Activated T-cell treated with anti-CD3 and anti-CD28 coated beads, Interleukin-2, amount 50 U/mL, for 24 hours (primary cell): ENCODE data around the gene MAN2B2.
"Not testable (repeated sequence)": the region's sequence is repeated elsewhere in the genome, so short reads cannot be mapped to it uniquely, and the experiment has no call there.

Experiments used
- DNase-seq: peaks from one replicate; pipeline ENCODE4 v3.0.0-alpha.2; 2020
- H3K27ac Mint-ChIP-seq: 2 replicates; pipeline ENCODE4 v1.8.0; 2020; ENCODE audit warnings: mild to moderate bottlenecking, mixed read lengths
- H3K27me3 Mint-ChIP-seq: 2 replicates; pipeline ENCODE4 v1.8.0; 2020; ENCODE audit warnings: mixed read lengths
- H3K36me3 Mint-ChIP-seq: 2 replicates; pipeline ENCODE4 v1.8.0; 2020; ENCODE audit warnings: low read depth, mixed read lengths
- H3K4me1 Mint-ChIP-seq: 2 replicates; pipeline ENCODE4 v1.8.0; 2020; ENCODE audit warnings: low read depth, mixed read lengths
- H3K4me3 Mint-ChIP-seq: 2 replicates; pipeline ENCODE4 v1.8.0; 2020; ENCODE audit warnings: mild to moderate bottlenecking, moderate library complexity, mixed read lengths
- H3K9me3 Mint-ChIP-seq: 2 replicates; pipeline ENCODE4 v1.8.0; 2020; ENCODE audit warnings: mixed read lengths

The MAN2B2 gene

GRCh38 chr4:6657242-6658208, 82.5 kb downstream of the MAN2B2 start:
- H3K27me3 Mint-ChIP-seq: peaks cover 21% of the 10 kb centered on the region

GRCh38 chr4:6658209-6658595, 83.2 kb downstream of the MAN2B2 start:
- Mint-ChIP-seq H3K27me3 (peaks cover 26% of the 10 kb centered on the region), H3K4me1 (peaks cover 13% of the 10 kb centered on the region), H3K9me3 (no peaks in the 10 kb centered on the region), H3K36me3 (no peaks in the 10 kb centered on the region), H3K4me3 (peak overlapping the region; percentile 6), H3K27ac (no peak overlapping the region)
- DNase-seq: no peak

More at GRCh38 chr4:6657242-6658208, 82.5 kb downstream of the MAN2B2 start:
- DNase-seq: no peak
- no peaks in the 10 kb centered on the region for H3K9me3 Mint-ChIP-seq
- no peak overlapping the region for H3K27ac Mint-ChIP-seq
- H3K4me1 Mint-ChIP-seq: peaks cover 13% of the 10 kb centered on the region
- no peaks in the 10 kb centered on the region for H3K36me3 Mint-ChIP-seq
- H3K4me3 Mint-ChIP-seq: no peak overlapping the region

GRCh38 chr4:6658597-6659075, 83.6 kb downstream of the MAN2B2 start:
- Mint-ChIP-seq H3K4me1 (peaks cover 13% of the 10 kb centered on the region), H3K27ac (no peak overlapping the region), H3K9me3 (no peaks in the 10 kb centered on the region), H3K36me3 (no peaks in the 10 kb centered on the region), H3K4me3 (peak overlapping the region; percentile 54), H3K27me3 (peaks cover 30% of the 10 kb centered on the region)
- DNase-seq: peak; percentile 72

GRCh38 chr4:6659897-6660296, 84.9 kb downstream of the MAN2B2 start:
- H3K27ac Mint-ChIP-seq: no peak overlapping the region
- H3K36me3 Mint-ChIP-seq: no peaks in the 10 kb centered on the region
- peaks cover 16% of the 10 kb centered on the region for H3K4me1 Mint-ChIP-seq
- no peak for DNase-seq
- H3K27me3 Mint-ChIP-seq: peaks cover 35% of the 10 kb centered on the region
- no peaks in the 10 kb centered on the region for H3K9me3 Mint-ChIP-seq
- H3K4me3 Mint-ChIP-seq: no peak overlapping the region

GRCh38 chr4:6660430-6660829, 85.4 kb downstream of the MAN2B2 start:
- H3K4me1 Mint-ChIP-seq: peaks cover 16% of the 10 kb centered on the region
- DNase-seq: no peak
- H3K36me3 Mint-ChIP-seq: no peaks in the 10 kb centered on the region
- peaks cover 35% of the 10 kb centered on the region for H3K27me3 Mint-ChIP-seq
- no peak overlapping the region for H3K4me3 Mint-ChIP-seq
- H3K9me3 Mint-ChIP-seq: no peaks in the 10 kb centered on the region
- H3K27ac Mint-ChIP-seq: no peak overlapping the region

- Mint-ChIP-seq H3K27ac (no peak overlapping the region), H3K4me3 (no peak overlapping the region), H3K4me1 (peaks cover 16% of the 10 kb centered on the region), H3K27me3 (peaks cover 35% of the 10 kb centered on the region), H3K9me3 (no peaks in the 10 kb centered on the region), H3K36me3 (no peaks in the 10 kb centered on the region)
- no peak for DNase-seq
Observed at GRCh38 chr4:6662591-6662990, 87.6 kb downstream of the MAN2B2 start.

- Mint-ChIP-seq H3K36me3 (no peaks in the 10 kb centered on the region), H3K4me1 (peaks cover 13% of the 10 kb centered on the region), H3K9me3 (no peaks in the 10 kb centered on the region), H3K27me3 (peaks cover 35% of the 10 kb centered on the region), H3K4me3 (no peak overlapping the region), H3K27ac (peak overlapping the region; percentile 5)
- peak; percentile 50 for DNase-seq
Observed at GRCh38 chr4:6663596-6664393, 88.8 kb downstream of the MAN2B2 start.

- Mint-ChIP-seq H3K9me3 (no peaks in the 10 kb centered on the region), H3K27ac (no peak overlapping the region), H3K4me3 (no peak overlapping the region), H3K36me3 (no peaks in the 10 kb centered on the region), H3K27me3 (peaks cover 29% of the 10 kb centered on the region), H3K4me1 (peaks cover 3% of the 10 kb centered on the region)
- DNase-seq: no peak
Observed at GRCh38 chr4:6665320-6665654, 90.3 kb downstream of the MAN2B2 start.

- Mint-ChIP-seq H3K4me3 (no peak overlapping the region), H3K27me3 (peaks cover 7% of the 10 kb centered on the region), H3K9me3 (no peaks in the 10 kb centered on the region), H3K4me1 (peaks cover 8% of the 10 kb centered on the region), H3K36me3 (peaks cover 1% of the 10 kb centered on the region), H3K27ac (no peak overlapping the region)
- no peak for DNase-seq
Observed at GRCh38 chr4:6668391-6668790, 93.4 kb downstream of the MAN2B2 start.

GRCh38 chr4:6671648-6672047, 96.7 kb downstream of the MAN2B2 start:
- no peak overlapping the region for H3K4me3 Mint-ChIP-seq
- H3K4me1 Mint-ChIP-seq: peaks cover 26% of the 10 kb centered on the region
- peaks cover 28% of the 10 kb centered on the region for H3K36me3 Mint-ChIP-seq
- no peaks in the 10 kb centered on the region for H3K27me3 Mint-ChIP-seq
- no peaks in the 10 kb centered on the region for H3K9me3 Mint-ChIP-seq
- peak overlapping the region; percentile 22 for H3K27ac Mint-ChIP-seq
- no peak for DNase-seq

GRCh38 chr4:6672131-6672530, 97.1 kb downstream of the MAN2B2 start:
- peaks cover 31% of the 10 kb centered on the region for H3K4me1 Mint-ChIP-seq
- H3K36me3 Mint-ChIP-seq: peaks cover 33% of the 10 kb centered on the region
- H3K27ac Mint-ChIP-seq: no peak overlapping the region
- H3K4me3 Mint-ChIP-seq: no peak overlapping the region
- no peaks in the 10 kb centered on the region for H3K9me3 Mint-ChIP-seq
- no peak for DNase-seq
- H3K27me3 Mint-ChIP-seq: no peaks in the 10 kb centered on the region

GRCh38 chr4:6672541-6673190, 97.7 kb downstream of the MAN2B2 start:
- H3K4me3 Mint-ChIP-seq: peak overlapping the region; percentile 82
- not testable (repeated sequence) for H3K27me3 Mint-ChIP-seq, H3K9me3 Mint-ChIP-seq, DNase-seq
- peaks cover 37% of the 10 kb centered on the region for H3K4me1 Mint-ChIP-seq
- H3K27ac Mint-ChIP-seq: peak overlapping the region; percentile 98
- H3K36me3 Mint-ChIP-seq: peaks cover 38% of the 10 kb centered on the region
